Astrocyte (in vitro differentiated cells and primary cell): ENCODE results near the gene ISL2.

ENCODE experiments used
- EZH2 ChIP-seq: IDR thresholded peaks from 2 replicates; pipeline ENCODE4 v1.6.1; 2012; ENCODE audit warnings: mild to moderate bottlenecking, low read length, inconsistent platforms; ENCODE audit not compliant: insufficient read depth
- TF ChIP-seq, protein P1 (sequence below): IDR thresholded peaks from 2 replicates; pipeline ENCODE4 v1.5.1; 2011; ENCODE audit warnings: low read depth, mild to moderate bottlenecking, inconsistent platforms, low read length, moderate library complexity; ENCODE audit not compliant: insufficient read depth

DNA sequence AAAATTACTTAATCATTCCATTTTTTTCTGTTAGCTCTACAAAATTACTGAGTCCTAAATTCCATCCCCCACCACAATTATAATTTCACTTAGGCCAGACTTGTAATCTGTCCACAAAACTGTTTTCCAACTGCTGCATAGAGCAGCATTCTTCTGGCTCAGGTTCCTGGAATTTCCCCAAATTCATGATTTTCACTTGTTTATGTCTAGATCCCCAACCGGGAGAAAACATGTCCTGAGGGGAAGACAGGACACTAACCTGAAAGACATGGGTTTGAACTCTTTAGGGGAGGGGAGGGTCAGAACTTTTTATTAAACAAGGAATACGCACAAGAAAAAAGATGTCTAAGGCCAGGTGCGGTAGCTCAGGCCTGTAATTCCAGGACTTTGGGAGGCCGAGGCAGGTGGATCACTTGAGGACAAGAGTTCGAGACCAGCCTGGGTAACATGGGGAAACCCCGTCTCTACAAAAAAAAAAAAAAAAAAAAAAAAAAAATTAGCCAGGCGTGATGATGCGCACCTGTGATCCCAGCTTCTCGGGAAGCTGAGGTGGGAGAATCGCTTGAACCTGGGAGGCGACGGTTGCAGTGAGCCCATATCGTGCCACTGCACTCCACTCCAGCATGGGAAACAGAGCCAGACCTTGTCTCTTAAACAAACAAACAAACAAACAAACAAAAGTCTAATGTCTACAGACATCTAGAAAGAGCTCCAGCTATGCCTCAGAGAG is 26.8 kb upstream of the ISL2 start:
- TF ChIP-seq, protein P1, sequence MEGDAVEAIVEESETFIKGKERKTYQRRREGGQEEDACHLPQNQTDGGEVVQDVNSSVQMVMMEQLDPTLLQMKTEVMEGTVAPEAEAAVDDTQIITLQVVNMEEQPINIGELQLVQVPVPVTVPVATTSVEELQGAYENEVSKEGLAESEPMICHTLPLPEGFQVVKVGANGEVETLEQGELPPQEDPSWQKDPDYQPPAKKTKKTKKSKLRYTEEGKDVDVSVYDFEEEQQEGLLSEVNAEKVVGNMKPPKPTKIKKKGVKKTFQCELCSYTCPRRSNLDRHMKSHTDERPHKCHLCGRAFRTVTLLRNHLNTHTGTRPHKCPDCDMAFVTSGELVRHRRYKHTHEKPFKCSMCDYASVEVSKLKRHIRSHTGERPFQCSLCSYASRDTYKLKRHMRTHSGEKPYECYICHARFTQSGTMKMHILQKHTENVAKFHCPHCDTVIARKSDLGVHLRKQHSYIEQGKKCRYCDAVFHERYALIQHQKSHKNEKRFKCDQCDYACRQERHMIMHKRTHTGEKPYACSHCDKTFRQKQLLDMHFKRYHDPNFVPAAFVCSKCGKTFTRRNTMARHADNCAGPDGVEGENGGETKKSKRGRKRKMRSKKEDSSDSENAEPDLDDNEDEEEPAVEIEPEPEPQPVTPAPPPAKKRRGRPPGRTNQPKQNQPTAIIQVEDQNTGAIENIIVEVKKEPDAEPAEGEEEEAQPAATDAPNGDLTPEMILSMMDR = no peak
- TF ChIP-seq EZH2 = no peak
